Activated CD4-positive, alpha-beta T cell treated with anti-CD3 and anti-CD28 coated beads for 1 hour (primary cell): Measurements from ENCODE around the gene RRP15.

Source experiments
- DNase-seq: peaks from one replicate; pipeline ENCODE4 v3.0.0-alpha.2; 2020

RRP15 gene

GRCh38 chr1:218364028-218364710, 79.1 kb downstream of the RRP15 start:
- DNase-seq, result no peak

DNA sequence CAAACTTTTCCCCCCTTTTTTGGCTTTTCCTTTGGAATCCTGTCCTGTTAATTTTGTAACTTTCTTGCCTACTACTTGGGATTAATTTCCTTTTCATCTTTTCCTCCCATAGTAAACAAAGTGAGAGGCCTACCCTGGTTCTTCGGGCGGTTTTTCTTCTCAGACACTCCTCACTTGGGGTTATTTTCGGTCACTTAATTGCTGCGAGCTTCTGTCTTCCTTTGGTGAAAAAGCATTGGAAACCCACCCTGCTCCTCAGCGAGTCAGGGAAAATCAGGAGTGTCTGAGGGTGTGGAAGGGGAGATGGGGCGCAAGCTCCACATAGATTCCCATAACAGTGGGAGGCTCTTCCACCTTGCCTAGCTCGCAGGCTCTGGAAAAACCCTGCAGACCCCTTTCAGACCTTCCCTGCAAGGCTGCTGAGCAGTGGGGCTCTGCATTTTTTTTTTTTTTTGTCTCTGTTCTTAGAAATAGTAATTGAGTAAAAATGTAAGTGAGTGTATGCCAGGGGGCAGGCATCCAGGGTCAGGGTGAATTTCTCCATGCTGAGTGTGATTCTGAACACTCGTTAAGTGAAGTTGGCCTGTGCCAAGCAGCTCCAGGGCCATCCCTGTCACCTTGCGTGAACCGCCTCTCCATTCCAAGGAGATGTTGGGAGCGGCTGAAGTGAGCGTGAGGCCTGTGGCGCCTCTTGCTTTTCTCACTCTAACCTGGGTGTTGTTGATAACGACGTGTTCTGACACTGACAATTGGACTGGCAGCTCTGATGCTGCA, 80.3 kb downstream of the RRP15 start:
- no peak for DNase-seq

DNA sequence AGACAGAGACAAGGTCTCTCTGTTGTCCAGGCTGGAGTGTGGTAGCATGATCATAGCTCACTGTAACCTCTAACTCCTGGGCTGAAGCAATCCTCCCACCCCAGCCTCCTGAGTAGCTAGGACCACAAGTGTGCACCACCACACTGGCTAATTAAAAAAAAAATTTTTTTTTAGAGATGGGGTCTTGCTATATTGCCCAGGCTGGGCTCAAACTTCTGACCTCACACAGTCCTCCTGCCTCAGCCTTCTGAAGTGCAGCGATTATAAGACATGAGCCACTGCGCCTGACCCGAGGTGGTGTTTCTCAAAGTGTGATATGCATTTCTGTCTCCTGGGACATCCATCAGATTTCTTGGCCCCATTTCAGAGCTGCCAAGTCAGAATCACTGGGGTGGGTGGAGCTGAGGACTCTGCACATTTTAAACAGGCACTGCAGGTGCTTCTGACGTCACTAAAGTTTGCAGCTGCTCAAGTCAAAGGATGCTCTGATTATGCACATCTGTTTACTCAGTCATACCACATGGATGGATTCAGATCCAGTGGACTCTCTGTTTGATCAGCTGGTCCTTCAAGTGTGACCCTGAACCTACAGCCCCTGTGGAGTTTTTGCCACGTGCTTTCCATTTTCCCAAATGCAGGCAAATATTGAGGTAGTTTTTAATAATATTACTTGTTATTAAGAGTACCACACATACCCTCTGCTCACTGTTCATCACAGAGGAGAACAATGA, 81.4 kb downstream of the RRP15 start:
- no peak for DNase-seq

DNA sequence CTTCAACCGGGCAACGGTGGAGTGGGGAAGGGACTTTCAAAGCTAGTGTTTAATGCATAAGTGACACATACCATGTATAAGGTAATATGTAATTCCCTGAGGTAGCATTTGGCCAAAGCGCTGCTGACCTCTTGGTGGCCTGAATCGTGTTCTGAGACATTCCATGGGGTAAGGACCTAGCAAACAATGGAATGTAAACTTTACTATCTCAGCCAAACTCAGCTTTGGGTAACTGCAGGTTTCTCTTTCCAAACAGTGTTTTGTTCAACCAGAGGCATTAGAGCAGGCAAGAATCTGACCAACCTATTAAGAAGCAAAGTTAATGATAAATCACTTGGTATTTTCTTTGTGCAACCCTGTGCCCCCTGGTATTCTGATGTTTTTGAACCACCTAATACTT, 82.0 kb downstream of the RRP15 start:
- no peak for DNase-seq

- no peak for DNase-seq
These were observed 83.6 kb downstream of the RRP15 start for GRCh38 chr1:218368686-218369085.

- no peak for DNase-seq
These were observed 84.8 kb downstream of the RRP15 start for GRCh38 chr1:218369688-218370511.

DNA sequence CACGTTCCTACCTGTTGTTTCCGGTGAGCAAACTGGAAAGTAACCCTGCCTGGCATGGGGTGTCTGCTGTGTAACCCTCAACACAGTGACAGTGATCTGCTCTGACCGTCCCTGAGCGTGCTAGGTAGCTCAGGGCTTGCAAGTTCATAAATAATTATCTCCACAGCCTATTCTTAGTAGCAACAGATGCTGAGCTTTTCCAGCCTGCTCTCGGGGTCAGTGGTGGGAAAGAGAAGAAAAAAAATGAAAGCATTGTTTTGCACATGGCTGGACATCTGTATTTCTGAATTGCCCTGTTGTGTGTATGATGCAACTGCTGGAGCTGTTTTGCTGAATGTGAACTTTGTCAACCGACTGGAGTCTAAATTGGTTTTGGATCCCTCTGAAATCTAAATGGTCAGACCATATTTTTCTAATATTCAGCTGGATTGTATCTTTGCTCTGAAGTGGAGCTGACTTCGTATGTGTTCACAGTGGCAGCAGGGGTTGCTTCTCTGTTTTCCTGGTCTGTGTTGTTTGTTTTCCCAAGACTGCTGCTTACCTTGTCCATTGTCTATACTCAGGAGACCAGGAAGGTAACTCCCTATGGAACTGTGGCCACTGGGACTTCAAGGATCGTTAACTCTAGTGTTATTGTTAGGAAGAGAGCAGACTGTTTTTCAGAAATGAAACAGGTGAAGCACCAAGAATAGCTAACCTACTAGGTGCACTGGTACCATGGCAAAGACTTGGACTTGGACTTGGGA, 87.0 kb downstream of the RRP15 start:
- no peak for DNase-seq

- no peak for DNase-seq
These were observed 89.6 kb downstream of the RRP15 start for GRCh38 chr1:218374401-218375353.

DNA sequence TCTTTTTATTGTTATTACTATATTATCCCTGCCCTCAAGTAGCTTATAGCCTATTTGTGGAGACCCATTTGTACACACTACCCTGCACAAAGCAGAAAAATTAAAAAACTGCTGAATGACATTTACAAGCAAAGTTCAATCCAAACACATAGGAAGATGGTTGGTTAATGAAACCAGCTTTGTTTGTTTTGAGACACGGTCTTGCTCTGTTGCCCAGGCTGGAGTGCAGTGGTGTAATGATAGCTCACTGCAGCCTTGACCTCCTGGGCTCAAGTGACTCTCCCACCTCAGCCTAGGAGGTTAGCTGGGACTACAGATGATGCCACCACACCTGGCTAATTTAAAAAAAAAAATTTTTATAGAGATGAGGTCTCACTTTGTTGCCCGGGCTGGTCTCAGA, 91.6 kb downstream of the RRP15 start:
- no peak for DNase-seq

GRCh38 chr1:218377143-218377660, 92.1 kb downstream of the RRP15 start:
- DNase-seq, result peak; percentile 22

- DNase-seq, result no peak
These were observed 95.3 kb downstream of the RRP15 start for GRCh38 chr1:218380125-218380977.

DNA sequence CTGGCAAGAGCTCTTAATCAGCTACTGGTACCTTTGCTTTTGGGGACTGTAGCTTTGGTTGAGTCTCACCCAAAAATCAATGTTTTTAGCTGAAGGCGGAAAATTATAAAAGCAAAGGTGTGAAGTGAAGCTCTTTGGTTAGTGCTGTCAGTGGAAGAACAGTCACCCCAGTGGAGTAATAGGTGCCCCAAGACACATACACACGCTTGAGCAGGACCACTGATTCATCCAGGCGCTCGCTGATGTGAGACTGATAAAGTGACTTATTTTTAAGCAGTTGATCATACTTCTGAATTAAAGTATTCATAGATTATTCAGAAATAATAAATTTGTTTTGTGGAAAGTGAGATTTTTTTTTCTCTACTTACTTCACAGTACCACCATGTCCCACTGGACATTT, 97.2 kb downstream of the RRP15 start:
- no peak for DNase-seq

DNA sequence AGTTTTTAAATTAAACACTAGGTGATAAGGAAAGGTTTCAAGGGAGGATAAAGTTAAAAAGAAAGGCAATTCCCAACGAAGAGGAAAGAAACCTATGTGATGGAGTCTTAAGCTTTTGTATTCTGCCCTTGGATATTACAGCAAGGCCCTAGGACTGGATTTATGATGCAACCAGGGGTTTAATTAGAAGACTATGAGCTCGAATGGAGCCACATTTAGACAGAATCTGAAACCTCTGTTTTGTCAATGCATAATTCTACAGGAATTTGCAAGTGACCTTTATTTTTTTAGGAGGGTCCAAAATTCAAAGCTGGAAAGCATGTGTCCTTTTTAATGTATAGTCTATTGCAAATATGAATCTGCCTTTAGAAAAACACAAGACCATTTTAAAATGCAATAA, 98.0 kb downstream of the RRP15 start:
- no peak for DNase-seq

GRCh38 chr1:218383681-218384080, 98.6 kb downstream of the RRP15 start:
- no peak for DNase-seq

DNA sequence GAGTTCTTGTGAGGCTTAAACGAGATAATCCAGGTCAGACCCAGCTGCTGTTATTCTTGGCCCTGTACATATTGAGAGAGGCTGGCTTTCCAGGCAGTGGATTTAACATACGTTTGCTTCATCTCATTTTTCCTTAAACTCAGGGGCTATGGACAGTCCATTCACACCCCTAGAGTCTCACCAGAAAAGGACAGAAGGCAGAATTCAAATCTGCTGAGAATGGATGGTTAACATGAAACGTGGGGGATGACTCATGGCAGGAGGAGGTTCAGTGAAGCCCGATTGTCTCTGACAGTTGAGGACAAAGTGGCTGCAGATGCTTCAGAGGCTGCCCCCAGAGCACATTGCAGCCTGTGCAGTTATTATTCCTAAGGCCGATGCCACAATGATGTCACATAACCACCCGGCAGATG, 99.5 kb downstream of the RRP15 start:
- DNase-seq, result no peak
